Endometrium (tissue), 2 donors: Measurements from ENCODE around the gene USP8.
"Not testable (repeated sequence)": the region's sequence is repeated elsewhere in the genome, so short reads cannot be mapped to it uniquely, and the experiment has no call there.

Source experiments
- FAIRE-seq: peaks from 2 replicates; lab custom pipeline; 2012; peaks lifted over from hg19 to GRCh38; lab: Jason Lieb, UNC
- donor health status: control.
- donor health status: control.

USP8 gene

GRCh38 chr15:50424066-50424890 is at the start of gene USP8:
Gene USP8, plus strand, starts transcription at chr15:50424405. Its CDS starts 14,669 bp downstream, at chr15:50439074.
- FAIRE-seq, result peak; percentile 83

- FAIRE-seq, result no peak
These were observed 46.1 kb upstream of the USP8 start for GRCh38 chr15:50377867-50378751.

GRCh38 chr15:50378776-50379175 is 45.4 kb upstream of the USP8 start:
- no peak for FAIRE-seq

- not testable (repeated sequence) for FAIRE-seq
These were observed 44.8 kb upstream of the USP8 start for GRCh38 chr15:50379413-50379812.

GRCh38 chr15:50380089-50380488 is 44.1 kb upstream of the USP8 start:
- no peak for FAIRE-seq

GRCh38 chr15:50381438-50381837 is 42.8 kb upstream of the USP8 start:
- no peak for FAIRE-seq

GRCh38 chr15:50382408-50382807 is 41.8 kb upstream of the USP8 start:
- not testable (repeated sequence) for FAIRE-seq

GRCh38 chr15:50390554-50391264 is 33.5 kb upstream of the USP8 start:
- no peak for FAIRE-seq

GRCh38 chr15:50391561-50391960 is 32.6 kb upstream of the USP8 start:
- FAIRE-seq, result not testable (repeated sequence)

GRCh38 chr15:50411870-50412269 is 12.3 kb upstream of the USP8 start:
- no peak for FAIRE-seq

- FAIRE-seq, result no peak
These were observed 9.6 kb upstream of the USP8 start for GRCh38 chr15:50414624-50415023.

GRCh38 chr15:50415752-50416404 is 8.3 kb upstream of the USP8 start:
- FAIRE-seq, result no peak

GRCh38 chr15:50416890-50417289 is 7.3 kb upstream of the USP8 start:
- no peak for FAIRE-seq

- FAIRE-seq, result no peak
These were observed 6.1 kb upstream of the USP8 start for GRCh38 chr15:50418041-50418583.

GRCh38 chr15:50425219-50425618 is 1.0 kb downstream of the USP8 start:
- FAIRE-seq, result no peak

- FAIRE-seq, result not testable (repeated sequence)
These were observed 1.6 kb downstream of the USP8 start for GRCh38 chr15:50425678-50426246.

- FAIRE-seq, result no peak
These were observed 2.2 kb downstream of the USP8 start for GRCh38 chr15:50426428-50426827.

- no peak for FAIRE-seq
These were observed 7.0 kb downstream of the USP8 start for GRCh38 chr15:50431204-50431603.

GRCh38 chr15:50432230-50432629 is 8.0 kb downstream of the USP8 start:
- FAIRE-seq, result no peak

GRCh38 chr15:50435772-50436171 is 11.6 kb downstream of the USP8 start:
- no peak for FAIRE-seq

- FAIRE-seq, result no peak
These were observed 14.0 kb downstream of the USP8 start for GRCh38 chr15:50438251-50438650.
